H9 (cell line): ENCODE measurements around the gene IRX4. TPM values are rescaled to one million over a fixed set of nuclear protein-coding genes. Genes with fewer than 3 reads are reported as not detected.

Source experiments
- DNase-seq: peaks from one replicate; pipeline ENCODE4 v3.0.0-alpha.2; 2017
- H2AFZ ChIP-seq: one replicate; pipeline ENCODE4 v1.6.1; 2013; ENCODE audit warnings: mild to moderate bottlenecking, low read length, control low read depth, moderate library complexity
- H2AK5ac ChIP-seq: 2 replicates; pipeline ENCODE4 v1.6.1; 2013; ENCODE audit warnings: low read length, control low read depth, mixed read lengths; ENCODE audit not compliant: insufficient read length
- H2BK120ac ChIP-seq: one replicate; pipeline ENCODE4 v1.6.1; 2013; ENCODE audit warnings: low read depth, mild to moderate bottlenecking, low read length, control low read depth, inconsistent platforms; ENCODE audit not compliant: poor library complexity, severe bottlenecking
- H2BK12ac ChIP-seq: 2 replicates; pipeline ENCODE4 v1.6.1; 2013; ENCODE audit warnings: low read length, control low read depth, mixed read lengths, low read depth; ENCODE audit not compliant: insufficient read length
- H2BK15ac ChIP-seq: 2 replicates; pipeline ENCODE4 v1.6.1; 2013; ENCODE audit warnings: low read depth, low read length, control low read depth
- H2BK20ac ChIP-seq: one replicate; pipeline ENCODE4 v1.6.1; 2013; ENCODE audit warnings: low read depth, mild to moderate bottlenecking, low read length, control low read depth, inconsistent platforms; ENCODE audit not compliant: poor library complexity, severe bottlenecking
- H2BK5ac ChIP-seq: 2 replicates; pipeline ENCODE4 v1.6.1; 2013; ENCODE audit warnings: low read length, control low read depth, mixed read lengths; ENCODE audit not compliant: insufficient read length
- H3K14ac ChIP-seq: 2 replicates; pipeline ENCODE4 v1.6.1; 2013; ENCODE audit warnings: low read length, control low read depth; ENCODE audit not compliant: insufficient read depth
- H3K18ac ChIP-seq: 2 replicates; pipeline ENCODE4 v1.6.1; 2013; ENCODE audit warnings: low read depth, mild to moderate bottlenecking, mixed read lengths, low read length, control low read depth; ENCODE audit not compliant: insufficient read length
- H3K23ac ChIP-seq: 2 replicates; pipeline ENCODE4 v1.6.1; 2013; ENCODE audit warnings: low read length, control low read depth, mixed read lengths, low read depth; ENCODE audit not compliant: insufficient read length
- H3K23me2 ChIP-seq: 2 replicates; pipeline ENCODE4 v1.6.1; 2013; ENCODE audit warnings: low read depth, mild to moderate bottlenecking, mixed read lengths, low read length, control low read depth; ENCODE audit not compliant: insufficient read length, poor library complexity, severe bottlenecking
- H3K27ac ChIP-seq: 2 replicates; pipeline ENCODE4 v1.5.1; 2013; ENCODE audit warnings: low read length, control low read depth, mixed read lengths, low read depth; ENCODE audit not compliant: insufficient read length
- H3K27me3 ChIP-seq: 2 replicates; pipeline ENCODE4 v1.6.1; 2013; ENCODE audit warnings: low read length, control low read depth, inconsistent platforms; ENCODE audit not compliant: insufficient read depth
- H3K4ac ChIP-seq: 2 replicates; pipeline ENCODE4 v1.6.1; 2013; ENCODE audit warnings: low read depth, mild to moderate bottlenecking, control low read depth, inconsistent platforms, low read length, moderate library complexity
- H3K4me1 ChIP-seq: 2 replicates; pipeline ENCODE4 v1.6.1; 2013; ENCODE audit warnings: low read length, control low read depth, inconsistent platforms; ENCODE audit not compliant: insufficient read depth
- H3K4me2 ChIP-seq: 2 replicates; pipeline ENCODE4 v1.6.1; 2013; ENCODE audit warnings: low read length, control low read depth, mixed read lengths; ENCODE audit not compliant: insufficient read length, insufficient read depth
- H3K56ac ChIP-seq: 2 replicates; pipeline ENCODE4 v1.6.1; 2013; ENCODE audit warnings: low read depth, mild to moderate bottlenecking, mixed read lengths, low read length, control low read depth; ENCODE audit not compliant: insufficient read length
- H3K79me1 ChIP-seq: 2 replicates; pipeline ENCODE4 v1.6.1; 2013; ENCODE audit warnings: low read depth, mild to moderate bottlenecking, moderate library complexity, low read length, control low read depth, inconsistent platforms; ENCODE audit not compliant: insufficient read depth, poor library complexity, severe bottlenecking
- H3K79me2 ChIP-seq: 2 replicates; pipeline ENCODE4 v1.6.1; 2013; ENCODE audit warnings: low read length, control low read depth, inconsistent platforms; ENCODE audit not compliant: insufficient read depth
- H3K9ac ChIP-seq: 2 replicates; pipeline ENCODE4 v1.6.1; 2013; ENCODE audit warnings: low read length, control low read depth, mixed read lengths; ENCODE audit not compliant: insufficient read length; ENCODE audit errors: extremely low read depth
- H3K9me3 ChIP-seq: one replicate; pipeline ENCODE4 v1.6.1; 2013; ENCODE audit warnings: low read depth, low read length, inconsistent platforms; ENCODE audit not compliant: control insufficient read depth
- H3T11ph ChIP-seq: one replicate; pipeline ENCODE4 v1.6.1; 2013; ENCODE audit warnings: mild to moderate bottlenecking, low read length, control low read depth, inconsistent platforms
- H4K20me1 ChIP-seq: one replicate; pipeline ENCODE4 v1.6.1; 2013; ENCODE audit not compliant: control insufficient read depth, insufficient read length, insufficient read depth
- H4K5ac ChIP-seq: 2 replicates; pipeline ENCODE4 v1.6.1; 2013; ENCODE audit warnings: low read depth, mild to moderate bottlenecking, mixed read lengths, low read length, control low read depth; ENCODE audit not compliant: insufficient read length
- H4K8ac ChIP-seq: replicated peaks from 2 replicates; pipeline ENCODE4 v1.6.1; 2013; ENCODE audit warnings: low read length, control low read depth, mixed read lengths, low read depth; ENCODE audit not compliant: insufficient read length
- H4K91ac ChIP-seq: 2 replicates; pipeline ENCODE4 v1.6.1; 2013; ENCODE audit warnings: low read depth, mild to moderate bottlenecking, moderate library complexity, mixed read lengths, low read length, control low read depth; ENCODE audit not compliant: insufficient read length
- H3K27ac Mint-ChIP-seq, 3 experiments: 2 replicates in 2 of 3; 3 replicates in 1 of 3; pipeline ENCODE4 v1.8.0; 2020 to 2021; ENCODE audit warnings: mixed read lengths in 3 of 3, mild to moderate bottlenecking in 1 of 3, moderate library complexity in 1 of 3
- H3K27me3 Mint-ChIP-seq: 2 replicates; pipeline ENCODE4 v1.8.0; 2021; ENCODE audit warnings: low read depth, mild to moderate bottlenecking, moderate library complexity, mixed read lengths
- H3K36me3 Mint-ChIP-seq, 3 experiments: 2 replicates in 2 of 3; 3 replicates in 1 of 3; pipeline ENCODE4 v1.8.0; 2020 to 2021; ENCODE audit warnings: low read depth in 3 of 3, mixed read lengths in 3 of 3; ENCODE audit not compliant: insufficient read depth in 1 of 3
- H3K4me1 Mint-ChIP-seq, 2 experiments: 2 replicates each; pipeline ENCODE4 v1.8.0; 2020; ENCODE audit warnings: mixed read lengths in 2 of 2
- H3K4me3 Mint-ChIP-seq, 2 experiments: 2 replicates in 1 of 2; 3 replicates in 1 of 2; pipeline ENCODE4 v1.8.0; 2020 to 2021; ENCODE audit warnings: mild to moderate bottlenecking in 2 of 2, mixed read lengths in 2 of 2, moderate library complexity in 1 of 2
- H3K9me3 Mint-ChIP-seq, 2 experiments: 2 replicates in 1 of 2; 3 replicates in 1 of 2; pipeline ENCODE4 v1.8.0; 2020; ENCODE audit warnings: mild to moderate bottlenecking in 2 of 2, mixed read lengths in 2 of 2, moderate library complexity in 1 of 2
- WGBS: extraction: QIAGEN DNeasy Blood & Tissue Kit; methylation state at CpG from one replicate; pipeline ENCODE4 v1.1.7; 2013; ENCODE audit warnings: missing lambda C conversion rate, low lambda C conversion rate, mixed read lengths; ENCODE audit not compliant: insufficient read length; ENCODE audit errors: extremely low coverage; 5-methylcytosine and 5-hydroxymethylcytosine counted together
- total RNA-seq: library from RNA; stranded (reverse); gene quantifications from 2 replicates; pipeline ENCODE4 v1.2.1, GENCODE V29; 2021
- TF ChIP-seq, protein P1 (sequence below): fragments of 200-600 bp; sonication (generic); conservative IDR thresholded peaks from 3 replicates; pipeline ENCODE4 v1.8.0; 2021; ENCODE audit warnings: antibody characterized with exemption, mild to moderate bottlenecking

The IRX4 gene
- total RNA-seq, 1 experiment from 2014 or later: 3.2 TPM

DNA sequence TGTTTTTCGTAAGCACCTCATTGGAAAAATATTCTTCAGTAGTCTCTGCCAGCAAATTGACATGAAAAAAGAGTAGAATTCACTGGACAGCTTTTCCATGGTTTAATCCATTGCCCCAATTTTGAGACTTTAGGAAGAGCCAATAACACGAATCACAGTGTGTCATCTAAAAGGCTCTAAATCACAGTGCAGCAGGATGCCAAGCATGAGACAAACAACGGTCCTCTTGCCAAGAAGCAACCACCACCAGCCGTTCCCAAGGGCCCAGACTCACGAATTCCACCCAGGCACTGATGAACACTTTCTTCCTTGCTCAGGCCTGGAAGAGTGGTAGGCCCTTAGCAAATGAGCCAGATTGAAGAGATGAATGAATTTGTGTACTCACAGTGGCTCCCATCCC is 18.3 kb upstream of the IRX4 start:
- no peak overlapping the region for H2BK5ac ChIP-seq
- DNase-seq: no peak
- no peak overlapping the region for H3K23ac ChIP-seq
- H2AFZ ChIP-seq: no peak overlapping the region
- no peaks in the 10 kb centered on the region for H3K79me1 ChIP-seq
- H3K56ac ChIP-seq: no peak overlapping the region
- no peak overlapping the region for H3K27ac ChIP-seq
- no CpG with 5 or more reads among the region's 5 CpGs for WGBS
- Mint-ChIP-seq H3K36me3 (peaks cover 0 to 2% (median 0%) of the 10 kb centered on the region in 3 experiments; a peak in 1 of 7 replicates), H3K4me3 (no peak overlapping the region), H3K9me3 (peaks cover 11 to 13% of the 10 kb centered on the region in 2 experiments), H3K4me1 (0 out of 4 replicates have a peak, but pooled peaks cover 0 to 2% of the 10 kb centered on the region in 2 experiments), H3K27ac (no peak overlapping the region), H3K27me3 (peaks cover 40% of the 10 kb centered on the region)
- no peak overlapping the region for H4K5ac ChIP-seq
- H2AK5ac ChIP-seq: no peak overlapping the region
- no peak overlapping the region for H3K4ac ChIP-seq
- H2BK20ac ChIP-seq: no peak overlapping the region
- H3K18ac ChIP-seq: no peak overlapping the region
- no peak overlapping the region for H3T11ph ChIP-seq
- H3K27me3 ChIP-seq: no peaks in the 10 kb centered on the region
- no peaks in the 10 kb centered on the region for H3K79me2 ChIP-seq
- H2BK15ac ChIP-seq: no peak overlapping the region
- H3K23me2 ChIP-seq: no peaks in the 10 kb centered on the region
- H3K9ac ChIP-seq: no peak overlapping the region
- TF ChIP-seq, protein P1, sequence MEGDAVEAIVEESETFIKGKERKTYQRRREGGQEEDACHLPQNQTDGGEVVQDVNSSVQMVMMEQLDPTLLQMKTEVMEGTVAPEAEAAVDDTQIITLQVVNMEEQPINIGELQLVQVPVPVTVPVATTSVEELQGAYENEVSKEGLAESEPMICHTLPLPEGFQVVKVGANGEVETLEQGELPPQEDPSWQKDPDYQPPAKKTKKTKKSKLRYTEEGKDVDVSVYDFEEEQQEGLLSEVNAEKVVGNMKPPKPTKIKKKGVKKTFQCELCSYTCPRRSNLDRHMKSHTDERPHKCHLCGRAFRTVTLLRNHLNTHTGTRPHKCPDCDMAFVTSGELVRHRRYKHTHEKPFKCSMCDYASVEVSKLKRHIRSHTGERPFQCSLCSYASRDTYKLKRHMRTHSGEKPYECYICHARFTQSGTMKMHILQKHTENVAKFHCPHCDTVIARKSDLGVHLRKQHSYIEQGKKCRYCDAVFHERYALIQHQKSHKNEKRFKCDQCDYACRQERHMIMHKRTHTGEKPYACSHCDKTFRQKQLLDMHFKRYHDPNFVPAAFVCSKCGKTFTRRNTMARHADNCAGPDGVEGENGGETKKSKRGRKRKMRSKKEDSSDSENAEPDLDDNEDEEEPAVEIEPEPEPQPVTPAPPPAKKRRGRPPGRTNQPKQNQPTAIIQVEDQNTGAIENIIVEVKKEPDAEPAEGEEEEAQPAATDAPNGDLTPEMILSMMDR: no peak
- H3K9me3 ChIP-seq: no peaks in the 10 kb centered on the region
- no peak overlapping the region for H2BK120ac ChIP-seq
- no peaks in the 10 kb centered on the region for H4K20me1 ChIP-seq
- no peak overlapping the region for H4K91ac ChIP-seq
- H4K8ac ChIP-seq: no peak overlapping the region
- no peaks in the 10 kb centered on the region for H3K4me1 ChIP-seq
- no peak overlapping the region for H3K4me2 ChIP-seq
- no peak overlapping the region for H3K14ac ChIP-seq
- no peak overlapping the region for H2BK12ac ChIP-seq
